ENCODE data around the gene EPHA1.
"Not testable (repeated sequence)": the region's sequence is repeated elsewhere in the genome, so short reads cannot be mapped to it uniquely, and the experiment has no call there.

EPHA1 gene

GRCh38 chr7:143429770-143430698 is 21.4 kb upstream of the EPHA1 start:
- no peak for DNase-seq

- no peak for DNase-seq
These were observed 18.0 kb upstream of the EPHA1 start for GRCh38 chr7:143426479-143427142.

GRCh38 chr7:143424476-143424875 is 15.8 kb upstream of the EPHA1 start:
- DNase-seq: not testable (repeated sequence)

- DNase-seq: no peak
These were observed 13.4 kb upstream of the EPHA1 start for GRCh38 chr7:143422033-143422432.

GRCh38 chr7:143420624-143421023 is 12.0 kb upstream of the EPHA1 start:
- DNase-seq: not testable (repeated sequence)

GRCh38 chr7:143419880-143420279 is 11.2 kb upstream of the EPHA1 start:
- DNase-seq: no peak

GRCh38 chr7:143418681-143419458 is 10.2 kb upstream of the EPHA1 start:
- DNase-seq: no peak

- DNase-seq: no peak
These were observed 9.2 kb upstream of the EPHA1 start for GRCh38 chr7:143417734-143418383.

- DNase-seq: no peak
These were observed 8.0 kb upstream of the EPHA1 start for GRCh38 chr7:143416565-143417149.

- no peak for DNase-seq
These were observed 7.2 kb upstream of the EPHA1 start for GRCh38 chr7:143415742-143416397.

- not testable (repeated sequence) for DNase-seq
These were observed 6.6 kb upstream of the EPHA1 start for GRCh38 chr7:143415209-143415608.

- no peak for DNase-seq
These were observed 4.5 kb upstream of the EPHA1 start for GRCh38 chr7:143413123-143413522.

GRCh38 chr7:143411976-143412708 is 3.5 kb upstream of the EPHA1 start:
- DNase-seq: no peak

GRCh38 chr7:143410521-143411004 is 1.9 kb upstream of the EPHA1 start:
- no peak for DNase-seq

GRCh38 chr7:143408252-143408685 is 387 bp downstream of the EPHA1 start:
- DNase-seq: no peak

GRCh38 chr7:143407287-143408251 is 1.1 kb downstream of the EPHA1 start:
- no peak for DNase-seq

- no peak for DNase-seq
These were observed 2.7 kb downstream of the EPHA1 start for GRCh38 chr7:143406002-143406357.

- no peak for DNase-seq
These were observed 3.3 kb downstream of the EPHA1 start for GRCh38 chr7:143405173-143406001.

- not testable (repeated sequence) for DNase-seq
These were observed 6.4 kb downstream of the EPHA1 start for GRCh38 chr7:143402233-143402632.

Measured in retina (tissue), 1 donor.